C4-2B (cell line): ENCODE measurements around the gene BTN2A1.

ENCODE experiments used
- CTCF ChIP-seq: fragments of 450-650 bp; conservative IDR thresholded peaks from 2 replicates; pipeline ENCODE4 v1.5.1; 2017; ENCODE audit warnings: mild to moderate bottlenecking
- ZFX ChIP-seq: fragments of 450-650 bp; IDR thresholded peaks from 2 replicates; pipeline ENCODE4 v1.6.1; 2017

DNA sequence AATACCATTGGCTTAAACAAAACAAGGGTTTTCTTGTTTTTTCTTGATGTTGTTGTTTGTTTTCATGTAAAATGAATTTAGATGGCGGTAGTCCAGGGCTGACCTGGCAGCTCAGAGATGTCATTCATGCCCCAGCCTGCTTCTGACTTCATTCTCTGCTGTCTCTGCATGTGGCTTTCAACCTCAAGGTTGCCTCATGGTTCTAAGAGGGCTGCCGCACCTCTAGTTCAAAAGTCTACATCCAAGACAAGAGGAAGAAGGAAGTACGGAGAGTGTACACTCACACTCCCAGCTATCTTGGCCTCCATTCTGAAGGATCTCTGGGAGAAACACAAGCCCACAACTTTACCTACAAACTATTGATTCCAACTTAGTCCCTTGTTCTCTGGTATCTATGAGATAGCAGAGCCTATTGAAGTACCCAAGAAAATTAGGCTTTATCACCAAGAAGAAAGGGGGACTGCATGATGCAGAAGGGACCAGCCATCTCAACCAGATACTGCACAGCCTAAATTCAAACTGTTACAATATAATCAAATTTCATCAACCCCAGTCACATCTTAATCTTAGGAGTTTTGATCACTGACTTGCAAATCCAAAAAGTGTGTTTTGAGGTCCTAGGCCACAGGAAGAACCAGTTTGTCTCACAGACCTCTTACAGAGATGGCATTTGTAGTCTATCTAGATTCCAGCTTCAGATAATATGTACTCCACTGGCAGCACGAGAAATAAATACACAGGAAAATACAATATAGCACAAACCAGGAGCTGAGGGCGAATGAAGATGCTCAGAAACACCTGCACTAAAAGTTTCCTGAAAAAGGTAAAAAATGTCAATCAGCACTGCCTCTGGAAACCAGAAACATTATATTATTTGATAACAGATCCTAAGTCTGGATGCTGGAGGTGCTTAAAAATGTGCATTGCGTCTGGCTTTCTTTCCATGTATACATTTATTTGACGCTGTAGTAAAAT, 18.3 kb upstream of the BTN2A1 start:
- no peak for TF ChIP-seq CTCF
- no peak for TF ChIP-seq ZFX
